Glomerular endothelial cell (primary cell): ENCODE data around the gene CD1D. TPM values are rescaled to one million over a fixed set of nuclear protein-coding genes. Genes with fewer than 3 reads are reported as not detected.
"Not testable (repeated sequence)": the region's sequence is repeated elsewhere in the genome, so short reads cannot be mapped to it uniquely, and the experiment has no call there.

ENCODE experiments used
- DNase-seq: peaks from one replicate; pipeline ENCODE4 v3.0.0-alpha.2; 2011; ENCODE audit warnings: low read depth, low spot score; ENCODE audit errors: extremely low read depth
- total RNA-seq: library from RNA; depleted of rRNA; stranded (reverse); fragments of >200 nt; gene quantifications from 2 replicates; pipeline ENCODE4 v1.2.3, GENCODE V29; 2015

Gene CD1D
- total RNA-seq, 1 donor from 2014 or later, result 0.06 TPM

GRCh38 chr1:158175915-158176314 is 4.8 kb upstream of the CD1D start:
- not testable (repeated sequence) for DNase-seq

DNA sequence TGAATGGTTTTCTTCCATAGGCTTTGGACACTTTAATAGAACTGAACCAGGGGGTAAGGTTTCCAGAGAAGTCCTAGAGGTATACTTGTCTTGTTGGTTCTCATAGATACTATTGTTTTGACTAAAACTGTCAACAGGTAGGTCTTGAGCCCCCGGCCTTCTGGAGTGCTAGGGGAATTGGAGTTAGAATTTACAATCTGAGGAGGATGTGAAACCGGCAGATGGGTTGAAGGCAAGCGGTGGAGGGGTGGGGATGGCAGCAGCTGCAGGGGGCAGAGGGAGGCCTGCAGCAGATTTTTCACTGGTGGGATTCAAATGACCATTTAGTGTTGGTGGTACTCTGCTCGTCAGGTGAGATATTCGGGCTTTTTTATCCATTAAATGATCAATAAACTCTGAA is 4.3 kb upstream of the CD1D start:
- no peak for DNase-seq

GRCh38 chr1:158176849-158177699 is 3.6 kb upstream of the CD1D start:
- DNase-seq, result not testable (repeated sequence)

- DNase-seq, result no peak
Measured at GRCh38 chr1:158177700-158178450, 2.8 kb upstream of the CD1D start.

- DNase-seq, result no peak
Measured at GRCh38 chr1:158179301-158180041, 1.2 kb upstream of the CD1D start.

DNA sequence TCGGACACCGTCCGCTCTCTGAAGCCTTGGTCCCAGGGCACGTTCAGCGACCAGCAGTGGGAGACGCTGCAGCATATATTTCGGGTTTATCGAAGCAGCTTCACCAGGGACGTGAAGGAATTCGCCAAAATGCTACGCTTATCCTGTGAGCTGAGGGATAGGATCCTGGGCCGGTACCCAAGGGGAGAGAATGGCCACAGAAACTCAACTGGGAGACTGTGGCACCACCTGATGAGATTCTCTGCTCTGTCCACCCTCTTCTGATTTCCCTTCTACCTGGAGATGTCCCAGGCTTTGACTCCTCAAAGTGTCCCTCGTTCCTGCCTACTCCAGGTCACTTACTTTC is 855 bp downstream of the CD1D start:
- DNase-seq, result no peak

DNA sequence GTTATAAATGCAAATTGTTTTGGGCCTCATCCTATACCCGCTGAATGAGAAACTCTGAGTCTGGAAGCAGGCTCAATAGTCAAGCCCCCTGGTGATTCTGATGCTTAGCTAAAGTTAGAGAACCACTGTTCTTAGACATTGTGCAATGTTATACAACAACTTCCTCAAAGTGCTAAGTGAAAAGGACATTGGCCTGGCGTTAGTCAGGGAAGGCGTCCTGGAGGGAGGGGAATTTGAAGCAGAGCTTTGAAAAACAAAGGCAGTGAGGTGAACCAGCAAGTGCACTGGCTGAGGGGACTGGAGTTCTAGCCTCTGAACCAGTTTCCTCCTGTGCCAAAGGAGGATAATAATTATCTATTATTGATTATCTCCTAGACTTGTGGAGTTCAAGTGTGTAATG is 5.1 kb downstream of the CD1D start:
- no peak for DNase-seq

DNA sequence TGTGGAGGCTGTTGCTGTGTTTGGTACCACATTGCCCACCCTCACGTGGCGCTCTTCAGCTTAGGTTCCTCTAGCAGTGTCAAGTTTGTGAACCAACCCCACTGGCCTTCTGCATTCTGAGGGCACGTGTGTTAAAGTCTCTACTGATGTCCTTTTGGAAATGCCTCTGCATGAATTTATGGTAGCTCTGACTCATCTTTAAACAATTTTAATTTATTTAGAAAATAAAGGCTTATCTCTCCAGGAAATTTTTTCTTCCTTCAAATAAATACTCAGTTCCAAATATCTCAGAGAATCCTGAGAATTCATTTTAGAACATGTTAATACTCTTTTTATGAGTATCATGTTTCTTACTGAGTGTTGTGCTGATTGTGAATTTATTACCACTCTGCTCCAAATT is 5.5 kb downstream of the CD1D start:
- no peak for DNase-seq

DNA sequence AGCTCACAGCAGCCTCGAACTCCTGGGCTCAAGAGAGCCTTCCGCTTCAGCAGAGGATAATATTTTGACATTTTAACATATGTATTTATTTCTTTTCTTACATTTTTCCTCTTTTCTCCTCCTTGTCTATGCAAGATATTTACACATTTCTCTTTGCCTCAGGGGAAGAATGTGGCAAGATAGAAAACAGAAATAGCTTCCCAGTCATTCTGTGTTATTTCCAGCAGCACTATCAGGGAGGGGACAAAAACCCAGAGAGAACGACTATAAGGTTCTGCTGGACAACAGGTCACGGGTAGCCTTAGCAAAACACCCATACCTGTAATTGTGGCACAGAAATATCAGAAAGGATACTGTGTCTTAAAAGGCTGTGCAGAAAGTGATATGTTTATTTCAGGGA is 7.9 kb downstream of the CD1D start:
- DNase-seq, result no peak

GRCh38 chr1:158189624-158190023 is 8.9 kb downstream of the CD1D start:
- no peak for DNase-seq

- no peak for DNase-seq
Measured at GRCh38 chr1:158191299-158191698, 10.6 kb downstream of the CD1D start.

DNA sequence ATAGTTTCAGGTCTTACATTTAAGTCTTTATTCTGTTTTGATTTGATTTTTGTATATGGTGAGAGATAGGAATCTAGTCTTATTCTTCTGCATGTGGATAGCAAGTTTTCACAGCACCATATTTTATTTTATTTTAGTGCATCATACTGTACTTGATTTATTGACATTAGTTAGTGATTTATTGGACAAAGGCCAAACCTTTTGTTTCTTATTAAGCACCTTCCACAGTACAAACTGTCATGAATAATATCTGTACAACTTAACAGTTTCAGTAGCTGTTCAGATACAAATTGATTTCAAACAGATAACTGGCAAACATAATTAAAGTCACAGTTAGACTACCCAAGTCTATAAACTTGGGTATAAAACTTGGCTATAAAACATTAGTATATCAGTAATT is 15.8 kb downstream of the CD1D start:
- no peak for DNase-seq

GRCh38 chr1:158199849-158200248 is 19.2 kb downstream of the CD1D start:
- DNase-seq, result no peak

- DNase-seq, result no peak
Measured at GRCh38 chr1:158200527-158200926, 19.8 kb downstream of the CD1D start.

GRCh38 chr1:158203693-158204457 is 23.2 kb downstream of the CD1D start:
- DNase-seq, result peak; percentile 65

GRCh38 chr1:158204458-158204827 is 23.7 kb downstream of the CD1D start:
- no peak for DNase-seq

DNA sequence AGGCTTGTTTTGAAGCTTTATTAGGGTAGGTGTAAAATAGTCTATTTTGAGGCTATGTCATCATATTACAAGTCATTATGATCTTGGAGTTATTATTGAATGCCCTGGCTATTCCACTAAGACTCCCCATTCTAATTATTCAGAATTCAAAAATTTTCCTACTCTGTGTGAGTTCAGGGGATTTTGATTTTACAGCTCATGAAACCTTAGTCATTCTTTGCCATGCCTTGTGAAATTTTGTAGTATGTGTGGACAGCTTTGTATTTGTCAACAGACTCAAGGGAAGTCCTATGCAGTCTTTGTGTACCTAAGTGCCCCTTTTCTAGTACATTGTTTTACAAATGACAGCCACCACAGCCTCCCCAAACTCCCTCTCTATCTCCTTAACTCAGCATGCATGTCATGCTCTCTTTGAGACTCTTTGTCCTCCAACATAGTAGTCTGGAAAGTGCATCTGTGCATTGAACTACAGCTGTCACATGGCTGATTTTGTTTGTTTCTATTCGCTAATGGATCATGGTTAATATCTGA is 28.0 kb downstream of the CD1D start:
- no peak for DNase-seq

DNA sequence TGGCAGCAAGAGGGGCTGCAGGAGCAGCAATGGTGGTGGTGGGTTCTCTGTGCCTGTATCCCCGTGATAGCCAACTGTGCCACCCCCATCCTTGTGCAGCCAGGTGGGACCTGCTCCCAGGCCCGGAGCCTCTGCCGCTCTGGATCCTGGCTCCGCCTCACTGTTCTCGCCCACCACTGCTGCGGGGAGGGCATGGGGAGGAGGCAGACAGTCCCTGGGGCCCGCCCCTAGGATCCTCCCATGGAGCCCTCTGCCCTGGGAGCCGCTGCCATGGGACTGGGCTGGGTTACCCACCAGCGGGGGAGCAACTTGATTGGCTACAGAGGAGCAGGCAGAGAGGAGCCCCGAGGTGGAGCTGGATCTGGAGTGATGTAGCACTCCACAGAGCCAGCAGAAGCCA is 31.6 kb downstream of the CD1D start:
- no peak for DNase-seq

- not testable (repeated sequence) for DNase-seq
Measured at GRCh38 chr1:158223445-158223844, 42.8 kb downstream of the CD1D start.

GRCh38 chr1:158227904-158228623 is 47.4 kb downstream of the CD1D start:
- no peak for DNase-seq
